Tongue (tissue), 2 donors: ENCODE results near the gene TBCEL. TPM values are rescaled to one million over a fixed set of nuclear protein-coding genes. Genes with fewer than 3 reads are reported as not detected.
"Not testable (repeated sequence)": the region's sequence is repeated elsewhere in the genome, so short reads cannot be mapped to it uniquely, and the experiment has no call there.

Source experiments
- DNase-seq: peaks from one replicate; pipeline ENCODE4 v3.0.0-alpha.2; 2015
- total RNA-seq: library from RNA; depleted of rRNA; stranded (reverse); fragments of >200 nt; gene quantifications from one replicate; pipeline ENCODE4 v1.2.3, GENCODE V29; 2014

Gene TBCEL
- total RNA-seq, 1 donor from 2014 or later: 42.8 TPM

DNA sequence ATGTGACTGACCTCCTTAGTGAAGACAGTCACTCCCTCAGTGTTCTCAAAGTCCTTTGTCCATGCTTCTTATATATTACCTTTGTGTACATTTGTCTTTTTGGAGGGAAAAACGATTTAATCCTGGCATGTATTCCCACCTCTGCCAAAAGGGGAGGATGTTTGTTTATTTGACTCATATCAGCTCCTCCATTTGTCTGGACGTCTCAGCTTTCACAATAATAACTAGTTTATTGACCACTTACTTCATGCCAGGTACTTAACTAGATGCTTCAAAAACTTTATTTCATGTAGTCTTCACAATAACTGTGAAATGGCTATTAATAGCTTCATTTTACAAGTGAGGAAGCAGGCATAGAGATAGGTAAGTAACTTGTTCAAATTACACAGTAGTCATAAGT lies 5.3 kb downstream of the TBCEL start:
- DNase-seq: no peak

GRCh38 chr11:121029813-121030445 lies 6.0 kb downstream of the TBCEL start:
- no peak for DNase-seq

DNA sequence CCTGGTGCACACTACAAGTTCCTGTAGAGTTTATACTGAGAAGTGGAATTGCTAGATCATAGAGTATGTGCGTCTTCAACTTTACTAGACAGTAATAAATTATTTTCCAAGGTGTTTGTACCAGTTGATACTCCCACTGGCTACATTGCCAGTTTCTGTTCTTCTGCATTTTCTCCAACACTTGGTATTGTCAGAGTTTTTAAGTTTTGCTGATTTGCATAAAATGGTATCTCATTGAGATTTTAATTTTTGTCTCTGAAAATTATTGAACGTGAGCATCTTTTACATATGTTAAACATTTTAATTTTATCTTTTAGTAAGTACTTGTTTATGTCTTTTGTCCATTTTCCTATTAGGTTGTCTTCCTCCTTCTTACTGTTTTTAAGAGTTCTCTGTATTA lies 7.3 kb downstream of the TBCEL start:
- no peak for DNase-seq

- not testable (repeated sequence) for DNase-seq
Observed at GRCh38 chr11:121031648-121032047, 7.7 kb downstream of the TBCEL start.

- no peak for DNase-seq
Observed at GRCh38 chr11:121032546-121032945, 8.6 kb downstream of the TBCEL start.

DNA sequence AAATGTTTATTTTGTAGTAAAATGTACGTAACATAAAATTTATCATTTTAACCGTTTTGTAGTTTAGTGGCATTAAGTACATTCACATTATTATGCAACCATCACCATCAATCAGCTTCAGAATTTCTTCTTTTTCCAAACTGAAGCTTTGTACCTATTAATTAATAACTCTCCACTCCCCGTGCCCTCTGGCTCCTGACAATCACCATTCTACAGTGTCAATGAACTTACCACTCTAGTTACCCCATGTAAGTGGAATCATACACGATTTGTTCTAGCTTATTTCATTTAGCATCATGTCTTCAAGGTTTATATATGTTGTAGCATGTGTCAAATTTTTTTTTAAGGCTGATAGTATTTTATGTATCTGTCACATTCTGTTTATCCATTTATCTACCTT lies 9.7 kb downstream of the TBCEL start:
- DNase-seq: no peak

- no peak for DNase-seq
Observed at GRCh38 chr11:121035169-121035755, 11.4 kb downstream of the TBCEL start.

DNA sequence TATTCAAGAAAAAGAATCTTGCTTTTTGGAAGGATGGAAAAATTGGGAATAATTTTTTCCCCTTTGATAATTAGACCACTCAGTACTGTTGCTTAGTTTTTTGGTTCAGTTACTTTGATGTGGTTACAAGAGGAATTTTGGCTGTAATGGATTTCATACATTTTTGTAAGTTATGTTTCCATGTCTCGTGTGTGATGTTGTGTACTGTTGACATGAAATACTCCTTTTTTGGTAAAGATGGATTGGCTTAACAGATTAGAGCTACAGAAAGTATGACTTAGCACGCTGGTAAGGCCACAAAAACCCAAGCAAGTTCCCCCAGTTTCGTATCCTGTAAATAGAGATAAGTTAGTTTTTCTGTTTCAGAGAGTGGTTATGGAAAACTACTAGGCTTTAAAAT lies 11.9 kb downstream of the TBCEL start:
- DNase-seq: no peak

DNA sequence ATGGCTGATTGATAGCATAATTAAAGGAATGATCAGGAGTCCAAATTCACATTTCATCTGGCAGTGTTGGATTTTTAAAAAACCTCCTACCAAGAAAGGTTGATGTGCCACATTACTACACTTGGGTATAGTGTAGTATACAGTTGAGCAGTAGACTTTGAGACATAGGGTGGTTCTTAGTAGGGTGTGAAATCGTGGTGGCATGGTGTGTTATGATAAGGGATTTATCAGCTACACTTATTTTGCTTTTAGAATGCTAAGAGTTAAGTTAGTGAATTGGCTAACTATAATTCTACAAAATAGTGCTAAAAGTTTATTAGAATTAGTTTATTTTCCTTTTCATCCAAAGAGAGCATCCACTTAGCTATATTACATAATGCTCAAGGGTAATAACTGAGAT lies 13.1 kb downstream of the TBCEL start:
- DNase-seq: no peak

- no peak for DNase-seq
Observed at GRCh38 chr11:121038648-121039409, 14.9 kb downstream of the TBCEL start.

DNA sequence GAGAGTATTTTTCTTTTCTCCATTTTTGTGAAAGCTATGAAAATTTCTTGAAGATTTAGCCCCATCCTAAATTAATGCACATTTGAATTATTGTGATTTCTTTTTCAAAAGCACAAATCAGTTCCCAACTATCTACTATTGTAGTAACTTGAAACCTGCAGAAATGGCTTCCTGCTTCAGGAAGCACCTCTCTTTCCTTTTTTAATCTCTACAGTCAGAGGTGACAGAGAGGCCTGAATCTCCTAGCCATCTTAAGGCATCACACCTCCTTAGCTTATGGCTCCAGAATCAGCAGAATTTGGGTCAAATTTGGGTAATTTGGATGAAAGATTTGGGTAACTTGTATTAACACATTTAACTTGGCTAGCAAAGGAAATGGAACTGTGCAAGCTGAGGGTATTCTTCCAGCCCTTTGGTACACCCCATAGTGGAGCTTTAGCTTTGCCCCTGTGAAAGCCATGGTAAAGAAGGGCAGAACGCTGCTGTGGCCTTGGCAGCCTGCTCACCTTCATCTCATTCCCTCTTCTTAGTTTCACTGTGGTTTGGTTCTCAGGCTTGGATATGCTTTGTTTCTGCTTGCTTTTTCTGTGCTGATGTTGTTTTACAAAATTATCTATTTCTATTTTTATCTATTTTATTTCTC lies 16.2 kb downstream of the TBCEL start:
- DNase-seq: no peak

GRCh38 chr11:121040614-121041002 lies 16.7 kb downstream of the TBCEL start:
- DNase-seq: no peak

DNA sequence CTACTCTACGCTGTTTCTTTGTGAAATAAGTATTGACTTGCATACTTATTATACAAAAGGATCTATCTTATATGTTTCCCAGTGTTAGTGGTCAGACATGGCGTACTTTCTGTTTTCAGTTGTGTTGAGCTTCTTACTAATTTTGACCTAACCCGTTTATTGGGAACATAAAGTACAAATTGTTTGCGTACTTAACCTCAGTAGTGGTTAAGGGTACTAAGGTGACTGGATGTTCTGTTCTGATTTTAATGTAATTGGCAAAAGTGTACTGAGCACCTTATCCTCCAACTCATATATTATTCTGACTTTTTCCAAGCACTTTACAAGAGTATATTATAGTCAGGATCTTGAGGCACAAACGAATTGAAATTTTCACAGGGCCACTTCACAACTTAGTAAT lies 17.2 kb downstream of the TBCEL start:
- DNase-seq: no peak

- no peak for DNase-seq
Observed at GRCh38 chr11:121042296-121042695, 18.4 kb downstream of the TBCEL start.

GRCh38 chr11:121047926-121048325 lies 24.0 kb downstream of the TBCEL start:
- DNase-seq: no peak

- DNase-seq: no peak
Observed at GRCh38 chr11:121048464-121049233, 24.7 kb downstream of the TBCEL start.

GRCh38 chr11:121053244-121053643 lies 29.3 kb downstream of the TBCEL start:
- no peak for DNase-seq

DNA sequence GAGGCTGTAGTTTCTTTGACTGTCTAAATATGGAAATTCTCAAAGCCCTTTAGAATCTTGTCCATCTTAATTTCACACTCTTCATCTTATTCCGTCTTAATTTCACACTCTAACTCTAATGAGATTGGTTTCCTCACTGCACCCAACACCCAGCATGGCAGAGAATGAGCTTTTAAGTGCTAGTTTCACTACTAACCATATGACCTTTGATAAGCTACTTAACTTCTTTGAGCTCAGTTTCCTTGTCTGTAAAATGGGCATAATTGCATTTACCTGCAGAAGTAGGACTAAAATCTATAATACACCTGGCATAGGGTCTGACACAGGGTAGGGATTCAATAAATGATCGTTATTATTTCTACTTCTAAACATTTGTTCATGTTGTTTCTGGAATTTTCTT lies 30.4 kb downstream of the TBCEL start:
- no peak for DNase-seq

DNA sequence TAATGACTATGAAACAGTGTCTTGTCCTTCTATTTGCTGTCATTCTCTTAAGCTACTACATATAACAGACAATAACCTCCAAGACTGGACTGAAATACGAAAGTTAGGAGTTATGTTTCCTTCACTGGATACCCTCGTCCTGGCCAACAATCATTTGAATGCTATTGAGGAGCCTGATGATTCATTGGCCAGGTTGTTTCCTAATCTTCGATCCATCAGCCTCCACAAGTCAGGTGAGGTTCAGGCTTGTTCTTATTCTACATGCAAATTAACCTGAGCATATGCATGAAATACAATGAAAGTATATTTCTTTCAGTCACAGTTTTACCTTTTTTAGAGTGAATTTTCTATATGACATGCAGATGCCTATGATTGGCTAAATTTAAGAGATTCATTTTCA lies 31.2 kb downstream of the TBCEL start:
- DNase-seq: no peak

DNA sequence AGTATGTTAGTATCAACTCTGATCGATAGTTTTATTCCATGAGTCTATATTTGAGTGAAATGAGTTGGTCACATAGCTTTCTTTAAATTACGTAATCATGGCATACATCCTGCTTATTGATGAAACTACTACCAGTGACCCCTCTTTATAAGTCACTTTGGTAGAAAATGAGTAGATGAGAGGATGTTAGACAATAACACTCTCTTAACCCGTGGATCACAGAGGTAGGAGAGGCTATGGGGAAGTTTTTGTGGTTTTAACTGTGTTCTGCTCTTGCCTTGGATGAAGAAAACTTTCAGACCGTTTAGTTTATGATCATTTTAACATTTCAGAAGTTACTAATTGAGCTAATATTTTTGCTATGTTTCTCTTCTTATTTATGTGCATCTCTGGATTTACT lies 34.0 kb downstream of the TBCEL start:
- no peak for DNase-seq

DNA sequence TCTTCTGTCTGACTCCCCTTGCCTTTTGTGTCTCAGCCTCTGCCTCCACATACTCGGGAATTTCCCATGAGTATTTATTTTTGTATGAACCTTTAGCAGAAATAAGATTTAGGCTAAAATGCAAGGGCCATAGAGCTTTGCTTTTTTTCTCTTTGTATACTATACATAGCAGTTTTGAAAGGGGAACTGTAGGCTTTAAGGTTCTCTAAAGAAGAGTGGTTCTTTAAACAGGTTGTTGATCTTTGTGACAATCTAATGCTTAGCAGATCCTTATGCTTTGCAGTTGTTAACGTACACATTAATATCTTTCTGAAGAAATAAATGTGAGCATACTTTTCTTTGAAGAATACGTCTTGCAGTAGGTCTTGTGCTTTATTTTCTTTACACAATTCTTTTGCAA lies 35.0 kb downstream of the TBCEL start:
- no peak for DNase-seq

DNA sequence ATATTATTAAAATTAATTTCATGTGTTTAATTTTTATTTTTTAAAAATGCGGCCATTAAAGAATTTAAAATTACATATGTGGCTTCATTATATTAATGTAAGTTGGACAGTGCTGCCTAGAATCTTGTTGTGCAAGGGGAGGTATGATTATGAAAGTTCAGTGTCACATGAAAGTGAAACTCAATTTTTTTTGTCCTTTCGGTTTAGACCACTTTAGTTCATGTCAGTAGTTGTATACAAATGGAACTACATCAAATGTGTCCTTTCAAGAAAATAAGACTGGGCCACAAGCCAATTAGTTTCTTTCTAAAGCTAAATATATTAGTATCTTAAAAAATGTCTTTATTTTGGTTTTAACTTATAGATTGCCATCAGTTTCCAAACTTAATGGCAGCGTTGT lies 35.7 kb downstream of the TBCEL start:
- DNase-seq: no peak

GRCh38 chr11:121063728-121064127 lies 39.8 kb downstream of the TBCEL start:
- DNase-seq: no peak
